Measurements from ENCODE around the gene MAST4.

DNA sequence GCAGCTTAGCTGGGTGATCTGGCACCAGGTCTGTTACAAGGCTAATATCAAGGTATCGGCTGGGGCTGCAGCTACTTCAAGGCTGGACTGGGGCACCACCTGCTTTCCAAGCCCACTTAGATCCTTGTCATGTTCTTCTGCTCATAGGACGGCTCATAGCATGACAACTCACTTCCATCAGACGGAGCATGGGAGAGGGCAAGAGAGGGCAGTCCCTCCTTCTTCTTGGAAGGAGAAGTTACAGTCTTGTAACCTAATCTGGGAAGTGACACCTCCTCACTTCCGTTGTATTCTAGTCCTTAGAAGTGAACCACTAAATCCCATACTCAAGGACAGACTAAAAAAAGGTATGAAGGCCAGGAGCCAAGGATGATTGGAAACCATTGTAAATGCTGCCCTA, 258.2 kb downstream of the MAST4 start:
- TF ChIP-seq YY1 (IDR thresholded peaks at IDR 0.05) (no peak), TAF1 (conservative IDR thresholded peaks at IDR 0.05) (no peak), RAD21 (IDR thresholded peaks at IDR 0.05) (no peak), EGR1 (IDR thresholded peaks at IDR 0.05; ENCODE audit: low read depth in 2 of 2) (no peak), SP1 (IDR thresholded peaks at IDR 0.05) (no peak), GABPA (IDR thresholded peaks at IDR 0.05 in 1 of 2, conservative IDR thresholded peaks at IDR 0.05 in 1 of 2) (no peak), FOXA1 (IDR thresholded peaks at IDR 0.05) (no peak), JUND (IDR thresholded peaks at IDR 0.05) (no peak), RXRA (IDR thresholded peaks at IDR 0.05) (no peak)
- TF ChIP-seq, protein P1, sequence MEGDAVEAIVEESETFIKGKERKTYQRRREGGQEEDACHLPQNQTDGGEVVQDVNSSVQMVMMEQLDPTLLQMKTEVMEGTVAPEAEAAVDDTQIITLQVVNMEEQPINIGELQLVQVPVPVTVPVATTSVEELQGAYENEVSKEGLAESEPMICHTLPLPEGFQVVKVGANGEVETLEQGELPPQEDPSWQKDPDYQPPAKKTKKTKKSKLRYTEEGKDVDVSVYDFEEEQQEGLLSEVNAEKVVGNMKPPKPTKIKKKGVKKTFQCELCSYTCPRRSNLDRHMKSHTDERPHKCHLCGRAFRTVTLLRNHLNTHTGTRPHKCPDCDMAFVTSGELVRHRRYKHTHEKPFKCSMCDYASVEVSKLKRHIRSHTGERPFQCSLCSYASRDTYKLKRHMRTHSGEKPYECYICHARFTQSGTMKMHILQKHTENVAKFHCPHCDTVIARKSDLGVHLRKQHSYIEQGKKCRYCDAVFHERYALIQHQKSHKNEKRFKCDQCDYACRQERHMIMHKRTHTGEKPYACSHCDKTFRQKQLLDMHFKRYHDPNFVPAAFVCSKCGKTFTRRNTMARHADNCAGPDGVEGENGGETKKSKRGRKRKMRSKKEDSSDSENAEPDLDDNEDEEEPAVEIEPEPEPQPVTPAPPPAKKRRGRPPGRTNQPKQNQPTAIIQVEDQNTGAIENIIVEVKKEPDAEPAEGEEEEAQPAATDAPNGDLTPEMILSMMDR (IDR thresholded peaks at IDR 0.05; ENCODE audit: low read depth, low read length, missing input control), result no peak
- TF ChIP-seq, protein P2, sequence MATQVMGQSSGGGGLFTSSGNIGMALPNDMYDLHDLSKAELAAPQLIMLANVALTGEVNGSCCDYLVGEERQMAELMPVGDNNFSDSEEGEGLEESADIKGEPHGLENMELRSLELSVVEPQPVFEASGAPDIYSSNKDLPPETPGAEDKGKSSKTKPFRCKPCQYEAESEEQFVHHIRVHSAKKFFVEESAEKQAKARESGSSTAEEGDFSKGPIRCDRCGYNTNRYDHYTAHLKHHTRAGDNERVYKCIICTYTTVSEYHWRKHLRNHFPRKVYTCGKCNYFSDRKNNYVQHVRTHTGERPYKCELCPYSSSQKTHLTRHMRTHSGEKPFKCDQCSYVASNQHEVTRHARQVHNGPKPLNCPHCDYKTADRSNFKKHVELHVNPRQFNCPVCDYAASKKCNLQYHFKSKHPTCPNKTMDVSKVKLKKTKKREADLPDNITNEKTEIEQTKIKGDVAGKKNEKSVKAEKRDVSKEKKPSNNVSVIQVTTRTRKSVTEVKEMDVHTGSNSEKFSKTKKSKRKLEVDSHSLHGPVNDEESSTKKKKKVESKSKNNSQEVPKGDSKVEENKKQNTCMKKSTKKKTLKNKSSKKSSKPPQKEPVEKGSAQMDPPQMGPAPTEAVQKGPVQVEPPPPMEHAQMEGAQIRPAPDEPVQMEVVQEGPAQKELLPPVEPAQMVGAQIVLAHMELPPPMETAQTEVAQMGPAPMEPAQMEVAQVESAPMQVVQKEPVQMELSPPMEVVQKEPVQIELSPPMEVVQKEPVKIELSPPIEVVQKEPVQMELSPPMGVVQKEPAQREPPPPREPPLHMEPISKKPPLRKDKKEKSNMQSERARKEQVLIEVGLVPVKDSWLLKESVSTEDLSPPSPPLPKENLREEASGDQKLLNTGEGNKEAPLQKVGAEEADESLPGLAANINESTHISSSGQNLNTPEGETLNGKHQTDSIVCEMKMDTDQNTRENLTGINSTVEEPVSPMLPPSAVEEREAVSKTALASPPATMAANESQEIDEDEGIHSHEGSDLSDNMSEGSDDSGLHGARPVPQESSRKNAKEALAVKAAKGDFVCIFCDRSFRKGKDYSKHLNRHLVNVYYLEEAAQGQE (IDR thresholded peaks at IDR 0.05), result no peak
- TF ChIP-seq, protein P3, sequence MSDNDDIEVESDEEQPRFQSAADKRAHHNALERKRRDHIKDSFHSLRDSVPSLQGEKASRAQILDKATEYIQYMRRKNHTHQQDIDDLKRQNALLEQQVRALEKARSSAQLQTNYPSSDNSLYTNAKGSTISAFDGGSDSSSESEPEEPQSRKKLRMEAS (IDR thresholded peaks at IDR 0.05), result no peak
- TF ChIP-seq, protein P4, sequence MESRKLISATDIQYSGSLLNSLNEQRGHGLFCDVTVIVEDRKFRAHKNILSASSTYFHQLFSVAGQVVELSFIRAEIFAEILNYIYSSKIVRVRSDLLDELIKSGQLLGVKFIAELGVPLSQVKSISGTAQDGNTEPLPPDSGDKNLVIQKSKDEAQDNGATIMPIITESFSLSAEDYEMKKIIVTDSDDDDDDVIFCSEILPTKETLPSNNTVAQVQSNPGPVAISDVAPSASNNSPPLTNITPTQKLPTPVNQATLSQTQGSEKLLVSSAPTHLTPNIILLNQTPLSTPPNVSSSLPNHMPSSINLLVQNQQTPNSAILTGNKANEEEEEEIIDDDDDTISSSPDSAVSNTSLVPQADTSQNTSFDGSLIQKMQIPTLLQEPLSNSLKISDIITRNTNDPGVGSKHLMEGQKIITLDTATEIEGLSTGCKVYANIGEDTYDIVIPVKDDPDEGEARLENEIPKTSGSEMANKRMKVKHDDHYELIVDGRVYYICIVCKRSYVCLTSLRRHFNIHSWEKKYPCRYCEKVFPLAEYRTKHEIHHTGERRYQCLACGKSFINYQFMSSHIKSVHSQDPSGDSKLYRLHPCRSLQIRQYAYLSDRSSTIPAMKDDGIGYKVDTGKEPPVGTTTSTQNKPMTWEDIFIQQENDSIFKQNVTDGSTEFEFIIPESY (IDR thresholded peaks at IDR 0.05), result no peak
- TF ChIP-seq, protein P5, sequence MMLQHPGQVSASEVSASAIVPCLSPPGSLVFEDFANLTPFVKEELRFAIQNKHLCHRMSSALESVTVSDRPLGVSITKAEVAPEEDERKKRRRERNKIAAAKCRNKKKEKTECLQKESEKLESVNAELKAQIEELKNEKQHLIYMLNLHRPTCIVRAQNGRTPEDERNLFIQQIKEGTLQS (IDR thresholded peaks at IDR 0.05), result no peak

Measured in liver (tissue), 3 donors.